Dermis blood vessel endothelial cell (primary cell): ENCODE measurements around the gene PRR35. TPM values are rescaled to one million over a fixed set of nuclear protein-coding genes. Genes with fewer than 3 reads are reported as not detected.

Source experiments
- DNase-seq: peaks from one replicate; pipeline ENCODE4 v3.0.0; 2010
- total RNA-seq: library from RNA; depleted of rRNA; stranded (reverse); fragments of >200 nt; gene quantifications from 2 replicates; pipeline ENCODE4 v1.2.3, GENCODE V29; 2014

The PRR35 gene
- total RNA-seq, 1 donor from 2014 or later: not detected

- DNase-seq: no peak
Measured at GRCh38 chr16:565419-566330, 5.5 kb downstream of the PRR35 start.

- peak; percentile 80 for DNase-seq
Measured at GRCh38 chr16:566475-567372, 6.5 kb downstream of the PRR35 start, which contains the start of gene NHLRC4. Gene NHLRC4 (plus strand): TSS chr16:567005. CDS start chr16:568048, 1,043 bp downstream.

- DNase-seq: no peak
Measured at GRCh38 chr16:567373-568256, 7.4 kb downstream of the PRR35 start.

- DNase-seq: no peak
Measured at GRCh38 chr16:568401-569258, 8.4 kb downstream of the PRR35 start.

- peak; percentile 69 for DNase-seq
Measured at GRCh38 chr16:569445-570254, 9.5 kb downstream of the PRR35 start, which contains the start of gene PIGQ. Gene PIGQ (plus strand): TSS chr16:569968. CDS start chr16:574075, 4,107 bp downstream.

GRCh38 chr16:572865-573650 lies 12.9 kb downstream of the PRR35 start:
- no peak for DNase-seq

GRCh38 chr16:574021-574760 lies 14.0 kb downstream of the PRR35 start:
- no peak for DNase-seq

- no peak for DNase-seq
Measured at GRCh38 chr16:575354-576196, 15.4 kb downstream of the PRR35 start.

- no peak for DNase-seq
Measured at GRCh38 chr16:576197-576822, 16.1 kb downstream of the PRR35 start.

GRCh38 chr16:576823-577201 lies 16.6 kb downstream of the PRR35 start:
- DNase-seq: no peak

- no peak for DNase-seq
Measured at GRCh38 chr16:577796-578195, 17.6 kb downstream of the PRR35 start.

- DNase-seq: no peak
Measured at GRCh38 chr16:578232-578869, 18.2 kb downstream of the PRR35 start.

GRCh38 chr16:578870-579405 lies 18.7 kb downstream of the PRR35 start:
- peak; percentile 86 for DNase-seq

- no peak for DNase-seq
Measured at GRCh38 chr16:580141-580945, 20.1 kb downstream of the PRR35 start.

GRCh38 chr16:580946-581498 lies 20.8 kb downstream of the PRR35 start:
- no peak for DNase-seq
